ENCODE results near the gene AUTS2.

AUTS2 gene

DNA sequence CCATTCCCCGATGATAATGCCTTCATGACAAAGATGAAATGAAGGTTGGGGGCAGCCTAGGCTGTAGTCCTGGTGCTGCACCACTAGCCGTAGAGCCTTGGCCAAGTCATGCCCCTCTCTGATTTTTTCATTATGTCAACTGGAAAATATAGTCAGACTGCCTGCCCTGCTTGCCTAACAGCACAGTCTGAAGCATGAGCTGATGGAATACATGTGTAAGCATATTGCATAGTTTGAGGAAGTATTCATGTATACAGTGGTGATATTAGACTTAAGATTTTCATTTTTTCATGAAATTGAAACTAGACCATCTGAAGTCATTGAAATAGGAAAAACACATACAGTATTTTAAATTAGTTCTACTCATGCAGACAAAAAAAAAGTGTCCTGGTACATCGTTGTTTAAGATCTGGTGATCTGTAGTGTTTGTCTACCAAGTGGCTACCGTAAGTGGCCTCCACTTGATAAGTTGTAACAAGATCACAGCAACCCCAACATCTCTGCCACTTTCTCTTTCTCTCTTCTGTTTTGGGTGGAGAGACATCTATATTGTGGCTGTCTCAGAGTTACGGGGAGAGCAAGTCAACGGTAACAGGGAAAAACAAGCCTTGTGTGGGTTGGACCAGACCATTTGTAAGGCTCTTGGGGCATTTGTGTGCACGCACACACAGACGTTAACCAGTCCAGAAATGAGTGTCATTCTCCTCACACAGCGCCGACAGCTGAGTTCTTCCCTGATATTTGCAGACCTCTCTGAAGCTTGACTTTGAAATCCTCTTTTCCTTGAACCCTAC, 817.1 kb downstream of the AUTS2 start:
- no peak for DNase-seq

DNA sequence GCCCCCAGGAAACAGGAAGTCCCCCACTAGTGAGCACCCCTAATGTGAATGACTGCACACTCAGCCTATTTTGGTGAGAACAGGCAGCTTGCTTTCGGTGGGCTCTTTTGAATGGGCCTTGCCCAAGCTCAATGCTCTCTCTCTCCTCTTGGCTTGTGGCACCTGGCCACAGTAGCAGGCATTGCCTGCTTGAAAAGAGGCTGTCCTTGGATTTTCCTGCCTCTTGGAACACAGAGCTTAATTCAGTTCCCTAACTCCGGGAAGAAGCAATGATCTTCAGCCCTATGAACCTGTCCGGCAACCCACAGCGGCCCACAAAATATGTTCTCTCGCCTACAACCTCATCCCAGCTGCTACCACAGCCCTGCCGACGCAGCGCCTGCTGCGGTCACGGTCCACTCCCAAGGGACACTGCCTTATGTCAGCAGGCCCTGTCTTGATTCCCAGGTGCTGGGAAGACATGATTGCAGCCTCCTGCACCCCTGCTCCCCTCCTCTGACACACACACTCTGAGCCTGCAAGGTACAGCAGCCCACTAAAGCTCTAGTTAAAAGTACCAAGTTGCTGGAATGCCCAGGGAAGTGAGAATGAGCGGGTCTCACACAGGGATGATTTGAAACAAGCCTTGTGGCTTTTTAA, 818.2 kb downstream of the AUTS2 start:
- no peak for DNase-seq

DNA sequence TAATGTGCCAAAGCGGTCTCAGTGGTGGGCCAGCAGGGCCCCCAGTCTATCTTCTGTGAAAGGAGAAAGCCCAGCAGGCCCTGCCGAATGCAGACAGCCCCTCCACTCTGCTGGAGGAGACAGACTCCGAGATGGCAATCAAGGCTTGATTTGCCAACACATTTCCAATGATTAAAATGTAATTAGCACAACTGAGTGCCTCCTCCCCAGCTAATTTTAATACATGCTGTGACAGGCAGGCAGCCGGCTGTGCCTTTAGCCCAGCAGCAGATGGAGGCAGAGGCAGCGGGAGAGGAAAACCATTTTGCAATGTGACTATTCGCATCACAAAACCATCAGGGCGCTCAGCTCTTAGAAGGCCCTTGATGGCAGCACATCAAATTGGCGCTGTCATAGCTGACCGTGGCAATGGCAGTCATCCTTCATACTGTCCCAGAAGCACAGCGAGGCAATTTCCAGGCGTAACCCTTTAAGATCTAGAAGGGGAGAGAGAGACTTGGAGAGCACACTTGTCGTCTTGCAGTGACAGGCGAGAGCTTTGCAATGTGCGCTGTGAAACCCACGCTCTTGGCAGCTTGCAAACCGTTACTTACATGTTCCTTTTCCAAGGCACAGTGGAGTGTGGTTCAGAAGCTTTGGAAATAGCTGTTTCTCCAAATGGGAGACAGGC, 818.8 kb downstream of the AUTS2 start:
- DNase-seq = no peak

DNA sequence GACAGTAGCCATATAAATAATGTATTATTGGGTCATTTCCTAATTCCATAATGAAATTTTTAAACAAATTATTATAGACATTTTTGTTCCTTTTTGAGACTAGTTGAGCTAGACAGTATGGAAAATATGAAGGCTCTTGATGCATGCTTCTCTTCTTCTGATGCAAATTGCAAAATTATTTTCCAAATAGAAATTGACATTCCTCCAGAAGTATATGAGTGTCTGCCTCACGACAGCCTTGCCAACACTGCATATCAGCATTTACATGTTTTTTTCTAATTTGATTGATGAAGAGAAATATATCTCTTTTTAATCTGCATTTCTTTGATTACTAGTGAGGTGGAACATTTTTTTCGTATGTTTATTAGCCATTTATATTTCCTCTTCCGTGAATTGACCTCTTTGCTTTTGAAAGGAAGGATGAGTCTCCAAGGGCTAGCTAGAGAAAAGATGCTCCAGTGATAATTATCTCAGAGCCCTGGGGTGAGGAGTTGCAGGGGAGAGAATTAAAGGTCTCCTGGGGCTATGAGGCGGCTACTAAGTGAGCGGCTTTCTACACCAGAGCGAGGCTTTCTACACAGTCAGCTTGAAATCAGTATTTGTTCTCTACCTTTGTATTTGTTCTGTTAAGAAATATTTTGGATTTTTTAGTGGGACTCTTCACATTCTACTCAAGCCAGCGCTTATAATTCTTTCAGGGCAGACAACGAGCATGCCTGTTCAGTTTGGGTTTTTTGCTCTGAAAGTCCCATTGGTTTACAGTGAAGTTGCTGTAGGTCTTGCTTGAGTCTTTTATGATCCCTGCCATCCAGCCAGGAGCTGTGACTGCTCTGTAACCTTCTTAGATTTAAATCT, 821.5 kb downstream of the AUTS2 start:
- DNase-seq = no peak

DNA sequence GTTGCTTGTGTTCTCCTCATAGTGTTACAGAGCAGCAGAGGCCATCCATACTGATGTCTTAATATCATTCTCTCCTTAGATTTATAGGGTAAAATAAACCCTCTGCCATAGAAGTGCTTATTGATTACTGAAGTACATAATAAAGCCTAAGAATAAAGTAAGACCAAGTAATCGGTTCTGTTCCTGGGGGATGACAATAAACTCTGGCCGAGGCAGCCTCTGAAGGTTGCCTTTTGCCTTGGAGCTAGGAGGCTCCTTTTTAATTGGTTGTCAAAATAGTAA, 822.0 kb downstream of the AUTS2 start:
- no peak for DNase-seq

DNA sequence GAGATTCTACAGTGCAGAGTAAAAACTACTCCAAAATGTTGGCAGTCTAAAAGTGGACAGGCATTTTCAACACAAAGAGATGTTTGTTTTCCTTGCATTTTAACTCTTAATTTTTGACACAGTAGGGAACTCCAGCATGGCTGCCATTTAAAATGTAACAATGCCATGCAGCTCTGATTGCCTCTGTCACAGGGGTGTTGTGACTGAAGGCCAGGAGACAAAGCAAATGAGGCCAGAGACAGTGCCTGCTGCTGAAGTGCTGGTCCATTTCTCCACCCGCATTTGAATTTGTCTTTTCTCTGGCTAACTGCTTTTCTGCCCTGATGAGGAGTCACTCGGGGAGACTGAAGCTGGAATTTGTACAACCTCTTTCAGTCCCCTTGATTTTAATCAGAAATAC, 823.0 kb downstream of the AUTS2 start:
- DNase-seq = no peak

DNA sequence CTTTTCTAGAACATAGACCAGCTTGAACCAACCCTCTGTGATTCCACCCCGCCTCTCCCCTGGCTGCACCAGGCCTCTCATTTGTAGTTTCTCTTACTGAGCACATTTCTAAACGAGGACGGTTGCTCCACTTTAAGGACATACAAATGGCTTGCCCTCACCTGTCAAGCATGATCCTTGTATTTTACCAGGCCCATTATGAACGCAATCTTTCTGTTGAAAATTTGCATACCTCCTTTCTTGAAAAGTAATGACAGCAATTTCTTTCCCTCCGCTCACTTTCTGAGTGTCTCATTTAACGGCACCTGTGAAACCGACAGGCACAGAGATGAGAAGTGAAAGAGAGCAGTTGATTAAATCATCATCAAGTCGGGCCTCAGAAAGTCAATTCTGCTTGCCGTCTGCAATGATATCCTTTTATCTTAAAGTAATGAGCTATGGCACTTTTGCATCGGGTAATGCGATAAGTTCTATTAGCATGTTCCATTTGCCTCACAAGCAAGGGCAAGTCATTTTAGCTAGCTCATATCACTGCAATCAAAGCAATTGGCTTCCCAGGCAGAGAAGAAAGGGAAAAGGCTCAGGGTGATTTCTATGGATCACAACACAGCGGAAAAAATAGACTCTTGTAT, 828.1 kb downstream of the AUTS2 start:
- no peak for DNase-seq

DNA sequence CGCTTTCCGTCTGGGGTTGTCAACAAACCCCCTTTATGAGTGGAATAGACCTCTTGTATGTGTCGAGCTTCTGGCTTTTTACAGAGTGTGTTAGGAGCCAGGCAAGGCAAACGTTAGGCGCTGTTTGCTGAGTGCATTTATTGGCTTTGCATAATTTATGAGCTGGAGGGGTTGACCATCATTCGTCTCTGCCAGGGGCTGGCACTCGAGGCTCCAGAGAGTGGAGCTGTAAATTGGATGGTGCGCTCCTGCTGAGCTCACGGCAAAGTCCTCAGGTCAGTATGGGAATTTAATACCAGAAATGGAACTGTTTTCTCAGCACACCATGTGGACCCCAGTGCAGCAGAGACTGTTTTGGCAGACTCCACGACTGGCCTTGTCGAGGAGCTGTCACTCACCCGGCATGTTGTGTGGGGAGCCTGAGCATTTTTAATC, 834.3 kb downstream of the AUTS2 start:
- no peak for DNase-seq

DNA sequence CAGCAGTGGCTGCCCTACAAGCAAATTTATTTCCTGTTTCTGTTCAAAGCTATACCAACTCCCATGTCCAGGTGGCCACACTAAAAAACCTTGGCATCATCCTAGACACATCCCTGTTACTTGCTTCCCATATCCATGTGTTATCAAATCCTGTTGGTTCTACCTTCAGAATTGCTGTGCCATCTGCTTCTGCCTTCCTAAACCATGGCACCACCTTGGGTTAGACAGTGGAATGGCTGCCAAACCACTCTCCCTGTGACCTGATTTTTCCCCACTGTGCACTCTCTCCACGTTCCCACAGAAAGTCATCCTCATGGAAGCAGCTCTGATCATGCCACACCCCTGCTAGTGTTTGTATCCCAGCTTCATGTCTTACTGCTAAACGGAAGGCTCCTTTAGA, 836.1 kb downstream of the AUTS2 start:
- DNase-seq = no peak

DNA sequence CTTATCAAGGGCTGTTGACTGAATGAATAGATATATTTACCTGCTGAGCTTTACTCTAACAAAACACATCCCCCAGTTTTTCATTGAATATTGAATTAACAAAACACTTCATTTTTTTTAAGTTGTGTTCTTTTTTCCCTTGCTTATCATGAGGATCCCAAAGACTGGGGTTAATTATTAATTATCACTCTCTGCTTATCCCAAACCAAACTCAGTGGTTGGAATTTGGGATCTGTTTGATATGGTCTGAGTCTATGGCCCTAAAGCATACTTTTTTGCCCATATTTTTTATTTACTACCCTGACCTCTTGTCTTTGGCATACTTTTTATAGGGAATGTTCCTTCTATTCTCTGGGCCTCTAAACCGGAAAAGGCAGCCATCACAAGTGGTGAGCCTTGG, 836.5 kb downstream of the AUTS2 start:
- no peak for DNase-seq

DNA sequence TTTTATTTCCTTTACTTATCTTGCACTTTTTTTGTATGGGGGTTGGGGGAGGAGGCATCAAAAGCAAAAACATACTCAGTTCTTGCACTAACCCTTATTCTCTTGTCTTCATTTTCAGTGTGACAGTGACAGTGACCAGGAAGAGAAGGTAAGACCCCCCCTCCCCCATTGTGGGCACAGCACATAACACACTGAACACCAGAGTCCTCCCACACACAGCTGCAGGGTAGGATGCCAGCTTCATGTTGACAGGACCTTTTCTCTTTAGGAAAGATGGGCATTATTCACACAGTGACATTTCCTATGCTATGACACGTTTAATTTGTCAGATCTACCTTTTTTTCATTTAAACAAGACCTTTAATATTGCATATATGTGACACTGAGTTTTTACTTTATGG, 837.4 kb downstream of the AUTS2 start:
- DNase-seq = no peak

DNA sequence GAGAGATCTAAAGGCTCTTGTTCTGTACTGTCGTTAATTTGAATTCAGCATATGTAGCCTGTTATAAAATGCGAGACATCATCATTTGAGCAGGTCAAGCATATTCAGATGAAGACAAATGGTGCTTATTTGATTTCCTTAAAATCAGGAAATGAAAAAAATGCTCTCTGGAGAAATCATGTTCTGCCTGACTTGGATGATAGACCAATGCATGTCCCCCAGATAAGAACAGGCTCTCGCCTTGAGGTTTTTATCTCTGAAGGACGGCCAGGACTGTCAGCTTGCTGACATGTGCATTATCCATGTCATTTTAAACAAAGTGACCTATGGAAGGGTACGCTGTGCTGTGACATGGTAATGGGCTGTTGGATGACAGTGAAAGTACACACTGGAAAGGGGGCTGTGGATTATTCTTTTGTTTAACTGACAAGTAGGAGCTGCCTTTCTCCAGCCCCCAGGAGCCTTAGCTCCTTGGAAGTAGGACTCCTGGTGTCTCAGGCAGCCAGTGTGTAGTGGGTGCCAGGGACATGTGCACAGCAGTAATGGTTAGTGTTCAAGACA, 838.6 kb downstream of the AUTS2 start:
- no peak for DNase-seq

DNA sequence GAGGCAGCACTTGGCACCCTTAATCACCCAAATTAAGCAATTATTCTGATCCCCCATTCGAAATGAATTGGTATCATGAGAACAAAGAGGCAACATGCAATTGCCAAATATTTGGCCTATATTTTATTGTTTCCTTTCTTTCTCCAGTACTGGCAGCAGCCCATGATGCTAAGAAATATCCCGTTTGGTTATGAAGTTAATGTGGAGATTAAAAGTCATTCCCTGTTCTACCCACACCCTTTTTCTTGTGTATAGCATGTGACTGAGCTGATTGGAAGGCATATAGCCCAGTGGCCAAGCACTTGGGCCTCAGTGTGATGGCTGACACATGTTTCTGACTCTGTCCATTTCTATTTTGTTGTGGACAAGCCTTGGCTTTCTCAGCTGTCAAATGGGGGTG, 841.4 kb downstream of the AUTS2 start:
- DNase-seq = no peak

DNA sequence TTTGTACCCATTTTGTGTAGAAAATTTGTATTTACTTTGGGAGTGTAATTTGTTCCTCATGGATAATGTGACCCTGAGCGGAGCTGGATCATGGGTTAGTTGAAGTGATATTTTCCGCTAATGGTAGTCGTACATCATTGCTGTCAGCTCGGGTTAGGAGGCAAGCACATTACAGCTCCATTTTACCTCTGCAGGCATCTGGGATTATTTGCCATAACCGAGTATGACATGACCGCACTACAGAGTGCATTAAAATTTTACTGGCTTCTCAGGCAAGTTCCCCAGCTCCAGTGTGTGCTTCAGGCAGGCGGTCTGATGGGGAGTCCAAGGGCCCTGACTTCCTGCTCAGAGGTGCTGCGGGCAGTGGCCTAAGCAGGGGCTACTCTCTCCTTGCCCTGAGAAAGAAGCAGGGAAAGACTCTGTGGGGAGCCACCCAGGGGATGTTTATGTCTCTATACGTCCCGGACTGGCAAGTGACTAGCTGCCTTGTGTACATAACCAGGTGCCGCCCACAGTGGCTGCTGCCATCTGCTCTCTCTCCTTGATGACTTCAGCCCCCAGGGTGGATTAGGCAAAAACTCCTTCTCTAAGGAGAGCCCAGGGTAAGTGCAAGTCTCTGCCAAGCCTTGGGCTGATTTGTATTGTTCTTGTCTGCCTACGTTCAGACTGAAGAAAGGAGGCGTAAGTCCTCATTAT, 848.3 kb downstream of the AUTS2 start:
- no peak for DNase-seq

DNA sequence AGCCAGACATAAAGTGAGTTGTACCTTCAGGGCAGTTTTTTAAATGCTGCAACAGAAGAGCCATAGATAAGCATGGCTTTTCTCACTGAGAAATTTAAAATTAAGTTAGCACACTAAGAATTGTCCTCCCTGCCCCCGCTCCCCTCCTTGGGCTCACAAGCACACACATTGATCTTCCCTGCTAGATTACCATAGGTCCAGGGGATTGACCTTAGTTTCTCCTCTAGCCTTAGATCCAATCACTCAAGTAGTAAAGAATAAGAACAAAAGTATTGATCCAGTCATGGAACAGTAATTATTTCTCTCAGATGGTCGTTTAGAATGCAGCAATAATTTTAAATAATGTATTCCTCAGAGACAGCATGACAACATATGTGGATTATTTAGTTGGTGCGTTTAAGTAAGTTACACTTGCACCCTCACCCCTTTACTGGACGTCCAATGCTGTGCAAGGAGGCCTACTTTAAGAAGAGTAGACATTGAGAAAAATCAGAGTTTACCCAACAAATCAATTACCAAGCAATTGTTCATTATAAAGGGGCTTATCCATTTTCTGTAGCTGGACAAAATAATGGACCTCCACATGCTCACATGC, 850.1 kb downstream of the AUTS2 start:
- no peak for DNase-seq

DNA sequence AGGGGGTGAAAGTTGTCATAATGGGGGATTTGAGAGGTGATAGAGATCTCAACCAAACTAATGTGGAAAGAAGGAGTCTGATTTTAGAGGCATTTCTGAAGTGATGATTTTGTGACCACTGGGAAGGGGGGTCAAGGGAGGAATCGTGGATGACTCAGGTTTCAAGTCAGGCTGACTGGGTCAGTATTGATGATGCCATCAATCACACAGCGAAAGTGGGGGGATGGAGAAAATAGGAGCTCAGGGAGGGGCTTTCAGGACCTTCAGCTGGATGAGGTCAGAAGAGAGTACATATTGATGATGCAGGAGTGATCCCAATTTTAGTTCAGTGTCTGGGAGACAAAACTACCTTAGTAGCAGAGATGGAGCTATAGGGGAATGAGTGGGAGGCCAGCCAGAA, 852.5 kb downstream of the AUTS2 start:
- DNase-seq = no peak

DNA sequence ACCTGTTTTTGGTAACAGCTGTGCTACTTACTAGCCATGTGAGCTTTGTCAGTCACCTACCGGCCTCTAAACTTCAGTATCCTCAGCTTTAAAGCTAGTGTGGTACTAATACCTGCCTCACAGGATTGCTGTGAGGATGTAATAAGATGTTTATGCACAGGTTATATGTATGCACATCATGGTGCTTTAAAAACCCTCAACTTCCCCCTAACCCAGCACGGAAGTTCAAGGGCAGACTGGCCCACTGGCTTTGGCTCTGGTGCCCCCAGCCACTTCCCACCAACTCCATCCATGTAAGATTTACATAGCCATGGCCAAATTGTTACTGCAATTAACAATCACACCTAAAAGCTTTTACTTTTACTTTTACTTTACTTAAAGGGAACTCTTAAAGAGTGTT, 857.6 kb downstream of the AUTS2 start:
- no peak for DNase-seq

DNA sequence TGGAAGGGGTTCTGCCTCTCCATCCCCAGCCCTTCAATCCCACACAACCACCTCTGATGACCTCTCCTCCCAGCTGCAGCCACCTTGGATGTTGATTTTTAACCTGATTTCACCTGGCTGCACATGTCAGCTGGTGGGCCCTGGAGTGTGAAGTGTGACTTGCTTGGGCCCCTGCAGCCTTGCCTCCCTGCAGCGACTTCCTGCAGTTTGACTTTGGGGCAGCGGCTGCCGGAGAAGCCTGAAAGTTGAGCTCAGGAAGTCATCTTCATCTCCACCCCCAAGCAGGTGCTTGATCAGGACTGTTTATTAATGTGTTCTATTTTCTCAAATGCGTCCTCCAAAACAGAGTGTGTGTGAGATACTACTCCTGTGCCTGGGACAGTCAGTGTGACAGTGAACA, 858.4 kb downstream of the AUTS2 start:
- no peak for DNase-seq

DNA sequence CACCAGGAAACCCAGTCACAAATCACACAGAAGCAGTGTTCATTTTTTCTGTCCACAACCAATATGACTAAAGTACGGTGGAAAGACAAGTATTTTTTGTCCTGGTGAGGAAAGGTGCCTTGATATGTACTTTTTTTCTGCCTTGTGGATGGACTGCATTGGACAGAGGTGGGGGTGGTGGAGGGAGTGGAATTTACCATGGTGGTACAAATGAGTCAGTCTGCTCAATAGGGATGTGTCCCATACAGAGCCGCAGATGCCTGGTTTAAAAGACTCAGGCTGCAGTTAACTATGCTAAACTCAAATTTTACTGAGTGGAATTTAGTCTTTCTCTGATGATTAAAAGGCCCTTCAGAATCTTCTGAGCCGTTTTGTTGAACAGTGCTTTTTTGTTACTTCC, 859.2 kb downstream of the AUTS2 start:
- DNase-seq = no peak

DNA sequence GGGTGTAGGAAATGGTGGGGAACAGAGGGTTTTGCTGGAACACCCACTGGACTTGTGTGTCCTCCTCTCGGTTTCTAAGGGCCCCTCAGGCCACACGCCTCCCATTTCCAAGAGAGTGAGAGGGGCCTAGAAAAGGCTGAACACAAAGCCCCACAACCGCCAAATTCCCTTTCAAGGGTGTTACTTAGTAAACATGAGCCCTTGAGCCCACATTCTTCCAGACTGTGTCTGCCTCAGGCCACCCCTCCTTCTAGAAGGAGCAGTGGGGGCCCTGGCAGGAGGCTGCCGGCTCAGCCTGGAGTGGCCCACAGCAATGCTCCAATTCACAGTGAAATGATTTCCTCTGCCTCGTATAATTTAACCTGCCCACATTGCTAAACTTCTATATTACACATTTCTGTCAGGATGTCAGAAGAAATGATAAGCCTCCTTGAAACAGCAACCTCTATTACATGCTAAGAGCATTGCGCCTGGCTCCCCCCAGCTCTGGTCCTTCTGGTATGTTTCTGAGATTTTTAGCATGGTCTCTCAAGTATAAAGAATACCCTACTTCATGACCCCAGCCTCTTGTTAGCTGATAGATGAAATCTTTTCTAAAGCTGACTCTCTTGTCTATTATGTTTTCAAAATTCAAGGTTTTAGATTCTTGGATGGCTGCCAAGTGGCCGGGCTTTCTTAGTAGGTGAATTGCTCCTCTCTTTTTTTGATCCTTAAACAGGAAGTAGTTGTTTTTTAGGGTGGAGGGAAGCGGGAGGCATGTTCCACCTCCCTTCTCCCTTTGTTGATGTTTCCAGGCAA, 859.8 kb downstream of the AUTS2 start:
- no peak for DNase-seq

DNA sequence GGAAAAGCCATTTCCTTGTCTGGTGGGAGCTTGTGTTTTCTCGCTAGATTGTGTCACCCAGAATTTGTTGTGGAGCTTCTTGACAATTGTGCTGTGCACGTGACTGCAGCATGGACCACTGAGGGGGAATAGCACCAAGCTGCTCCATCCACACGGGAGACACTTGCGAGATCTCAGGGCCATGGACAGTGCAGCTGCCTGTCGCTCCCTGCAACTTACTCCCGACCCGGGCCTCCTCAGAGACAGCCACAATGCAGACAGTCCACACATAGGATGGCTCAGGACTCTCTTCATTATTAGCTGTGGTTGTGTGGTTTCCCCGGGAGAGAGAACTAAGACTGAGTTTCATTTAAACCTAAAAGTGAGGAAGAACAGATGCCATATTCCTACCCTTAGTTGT, 860.5 kb downstream of the AUTS2 start:
- no peak for DNase-seq

Data from stimulated activated CD4-positive, alpha-beta T cell treated with anti-CD3 and anti-CD28 coated beads, Interleukin-4, amount 100 ng/mL, for 24 hours (primary cell).